CD8-positive, alpha-beta memory T cell (primary cell): Measurements from ENCODE around the gene MCCC1. TPM values are rescaled to one million over a fixed set of nuclear protein-coding genes. Genes with fewer than 3 reads are reported as not detected.
A peak's percentile ranks its signal among the peaks of the same experiment; 100 is the strongest.

Experiments used
- CTCF ChIA-PET: fragments of 350-600 bp; sonication (Branson Sonifier 250); formaldehyde crosslinking; loops from one replicate; lab custom pipeline; 2021; ENCODE audit warnings: antibody characterized with exemption; lab: Charles Lee
- POLR2A ChIA-PET: fragments of 350-600 bp; sonication (Branson Sonifier 250); formaldehyde crosslinking; loops from one replicate; lab custom pipeline; 2021; ENCODE audit warnings: antibody characterized with exemption; lab: Charles Lee
- DNase-seq, 5 donors: peaks; one replicate each; pipeline versions ENCODE4 v3.0.0 to v3.0.0-alpha.2; 2020 to 2022; ENCODE audit warnings: mixed read lengths in 1 of 5
- H3K27ac ChIP-seq: one replicate; pipeline ENCODE4 v1.7.0; 2013; ENCODE audit warnings: low read depth, mild to moderate bottlenecking, low read length, moderate library complexity
- H3K27me3 ChIP-seq: 2 replicates; pipeline ENCODE4 v1.7.0; 2013; ENCODE audit warnings: low read length, mild to moderate bottlenecking; ENCODE audit not compliant: insufficient read depth, poor library complexity, severe bottlenecking
- H3K36me3 ChIP-seq: 2 replicates; pipeline ENCODE4 v1.7.0; 2013; ENCODE audit warnings: mild to moderate bottlenecking, low read length, moderate library complexity; ENCODE audit not compliant: insufficient read depth
- H3K4me1 ChIP-seq: 2 replicates; pipeline ENCODE4 v1.7.0; 2013; ENCODE audit warnings: mild to moderate bottlenecking, low read length, moderate library complexity; ENCODE audit not compliant: insufficient read depth
- H3K4me3 ChIP-seq: 2 replicates; pipeline ENCODE4 v1.7.0; 2013; ENCODE audit warnings: mild to moderate bottlenecking, low read length
- H3K9me3 ChIP-seq: 2 replicates; pipeline ENCODE4 v1.7.0; 2013; ENCODE audit warnings: mild to moderate bottlenecking, low read length
- H3K27ac Mint-ChIP-seq, 8 donors: one replicate each; pipeline ENCODE4 v1.8.0; 2020 to 2021; ENCODE audit warnings: mixed read lengths in 8 of 8, mild to moderate bottlenecking in 6 of 8, inconsistent platforms in 3 of 8, moderate library complexity in 3 of 8
- H3K27me3 Mint-ChIP-seq, 2 donors: one replicate each; pipeline ENCODE4 v1.8.0; 2020 to 2021; ENCODE audit warnings: mixed read lengths in 2 of 2, mild to moderate bottlenecking in 1 of 2, moderate library complexity in 1 of 2
- H3K36me3 Mint-ChIP-seq, 3 donors: one replicate each; pipeline ENCODE4 v1.8.0; 2020 to 2021; ENCODE audit warnings: mixed read lengths in 3 of 3, inconsistent platforms in 1 of 3, mild to moderate bottlenecking in 1 of 3
- H3K4me1 Mint-ChIP-seq, 3 donors: one replicate each; pipeline ENCODE4 v1.8.0; 2020 to 2021; ENCODE audit warnings: mixed read lengths in 3 of 3, inconsistent platforms in 1 of 3, mild to moderate bottlenecking in 1 of 3
- H3K4me3 Mint-ChIP-seq, 7 donors: one replicate each; pipeline ENCODE4 v1.8.0; 2020 to 2021; ENCODE audit warnings: mixed read lengths in 7 of 7, mild to moderate bottlenecking in 6 of 7, moderate library complexity in 4 of 7, inconsistent platforms in 2 of 7
- H3K9me3 Mint-ChIP-seq, 5 donors: one replicate each; pipeline ENCODE4 v1.8.0; 2020 to 2022; ENCODE audit warnings: mixed read lengths in 5 of 5, mild to moderate bottlenecking in 3 of 5, moderate library complexity in 2 of 5, inconsistent platforms in 1 of 5
- polyA plus RNA-seq: library from polyadenylated mRNA; unstranded; fragments of 300-500 nt; fragmentation: Illumina TruSeq; gene quantifications from one replicate; pipeline ENCODE4 v1.2.3, GENCODE V29; 2021
- total RNA-seq, 2 experiments: library from RNA; stranded (reverse); gene quantifications; one replicate each; pipeline ENCODE4 v1.2.3, GENCODE V29; 2021

MCCC1 gene
- total and polyA plus RNA-seq, 3 experiments from 2014 or later, result 26.3 to 32.8 (median 32.8) TPM

DNA sequence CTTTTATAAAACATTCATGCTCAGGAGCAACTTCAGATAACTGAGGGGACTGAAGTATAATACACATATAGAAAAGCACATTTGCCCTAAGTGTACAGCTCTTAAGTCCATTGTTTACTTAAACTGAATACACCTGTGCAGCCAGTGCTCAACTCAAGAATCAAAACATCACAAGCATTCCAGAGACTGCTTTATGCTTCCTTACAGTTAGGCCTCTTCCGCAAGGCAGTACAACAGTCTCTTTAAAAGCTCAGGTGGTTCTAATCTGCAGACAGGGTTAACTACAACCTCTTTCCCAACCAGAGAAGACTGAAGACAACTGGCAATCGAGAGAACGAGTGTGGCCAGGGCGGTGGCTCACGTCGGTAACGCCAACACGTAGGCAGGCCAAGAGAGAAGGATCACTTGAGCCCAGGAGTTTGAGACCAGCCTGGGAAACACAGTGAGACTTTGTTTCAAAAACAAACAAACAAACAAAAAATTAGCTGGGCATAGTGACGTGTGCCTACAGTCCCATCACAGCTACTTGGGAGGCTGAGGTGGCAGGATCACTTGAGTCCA is 16.9 kb downstream of the MCCC1 start:
- H3K27me3 Mint-ChIP-seq, result no peaks in the 10 kb centered on the region
- no peak overlapping the region for H3K27ac Mint-ChIP-seq
- CTCF ChIA-PET, result no interaction called here
- H3K4me1 ChIP-seq, result no peaks in the 10 kb centered on the region
- POLR2A ChIA-PET, result no interaction called here
- no peaks in the 10 kb centered on the region for H3K9me3 ChIP-seq
- no peak for DNase-seq
- H3K27ac ChIP-seq, result no peak overlapping the region
- H3K4me1 Mint-ChIP-seq, result peaks cover 2 to 5% (median 4%) of the 10 kb centered on the region in 3 donors
- no peak overlapping the region for H3K4me3 Mint-ChIP-seq
- no peaks in the 10 kb centered on the region for H3K9me3 Mint-ChIP-seq
- H3K4me3 ChIP-seq, result no peak overlapping the region
- H3K36me3 ChIP-seq, result peaks cover 26% of the 10 kb centered on the region
- peaks cover 42 to 90% (median 47%) of the 10 kb centered on the region in 3 donors for H3K36me3 Mint-ChIP-seq
- no peaks in the 10 kb centered on the region for H3K27me3 ChIP-seq

DNA sequence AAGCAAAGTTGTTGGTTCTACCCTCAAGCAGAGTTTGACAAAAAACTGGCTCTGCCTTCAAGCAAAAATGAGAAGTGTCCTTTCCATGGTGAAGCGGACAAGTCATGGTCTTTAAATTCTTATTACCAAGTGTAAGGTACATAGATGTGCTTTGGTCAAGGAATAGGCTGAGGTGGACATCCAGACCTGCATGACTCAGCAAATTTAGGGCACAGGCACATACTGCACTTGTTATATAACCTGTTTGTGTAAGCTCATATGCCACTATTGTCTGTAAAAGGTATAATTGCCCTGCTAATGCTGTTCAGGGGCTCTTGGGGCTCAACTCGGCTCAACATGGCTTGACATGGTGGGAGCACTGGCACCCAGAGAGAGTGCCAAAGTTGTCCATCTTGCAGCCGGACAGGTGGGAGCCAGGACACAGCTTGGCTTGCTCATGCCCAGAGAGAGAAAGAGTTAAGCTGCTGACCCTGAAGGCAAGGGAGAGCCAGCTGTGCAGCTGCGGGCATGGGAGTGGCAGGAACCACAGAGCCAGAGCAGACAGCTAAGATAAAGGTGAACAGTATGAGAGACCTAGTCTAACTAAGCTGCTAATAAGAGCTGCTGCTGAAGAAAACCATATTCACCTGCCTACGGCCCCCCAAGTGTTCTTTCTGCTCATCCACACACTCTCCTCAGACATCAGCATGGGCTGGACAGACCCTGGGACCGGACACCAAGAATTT is 17.7 kb downstream of the MCCC1 start:
- peaks cover 26% of the 10 kb centered on the region for H3K36me3 ChIP-seq
- POLR2A ChIA-PET, result no interaction called here
- CTCF ChIA-PET, result no interaction called here
- H3K27me3 ChIP-seq, result no peaks in the 10 kb centered on the region
- H3K4me3 ChIP-seq, result no peak overlapping the region
- H3K9me3 ChIP-seq, result no peaks in the 10 kb centered on the region
- no peak overlapping the region for H3K4me3 Mint-ChIP-seq
- H3K4me1 Mint-ChIP-seq, result peaks cover 2 to 5% (median 4%) of the 10 kb centered on the region in 3 donors
- no peaks in the 10 kb centered on the region for H3K4me1 ChIP-seq
- no peaks in the 10 kb centered on the region for H3K9me3 Mint-ChIP-seq
- no peak overlapping the region for H3K27ac ChIP-seq
- no peak for DNase-seq
- H3K36me3 Mint-ChIP-seq, result peaks cover 42 to 92% (median 49%) of the 10 kb centered on the region in 3 donors
- H3K27me3 Mint-ChIP-seq, result no peaks in the 10 kb centered on the region
- H3K27ac Mint-ChIP-seq, result no peak overlapping the region

DNA sequence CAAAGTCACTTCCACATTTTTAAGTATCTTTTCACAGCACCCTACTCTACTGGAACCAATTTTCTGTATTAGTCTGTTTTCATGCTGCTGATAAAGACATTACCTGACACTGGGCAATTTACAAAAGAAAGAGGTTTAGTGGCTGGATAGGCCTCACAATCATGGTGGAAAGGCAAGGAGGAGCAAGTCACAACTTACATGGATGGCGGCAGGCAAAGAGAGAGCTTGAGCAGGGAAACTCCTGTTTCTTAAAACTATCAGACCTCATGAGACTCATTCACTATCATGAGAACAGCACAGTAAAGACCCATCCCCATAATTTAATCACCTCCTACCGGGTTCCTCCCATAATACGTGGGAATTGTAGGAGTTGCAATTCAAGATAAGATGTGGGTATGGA is 18.7 kb downstream of the MCCC1 start:
- ChIA-PET CTCF (no interaction called here), POLR2A (no interaction called here)
- no peaks in the 10 kb centered on the region for H3K4me1 ChIP-seq
- H3K4me1 Mint-ChIP-seq, result peaks cover 0 to 5% (median 1%) of the 10 kb centered on the region in 3 donors
- no peak overlapping the region for H3K4me3 Mint-ChIP-seq
- no peaks in the 10 kb centered on the region for H3K9me3 ChIP-seq
- DNase-seq, result no peak
- no peak overlapping the region for H3K27ac Mint-ChIP-seq
- peaks cover 41 to 86% (median 45%) of the 10 kb centered on the region in 3 donors for H3K36me3 Mint-ChIP-seq
- H3K9me3 Mint-ChIP-seq, result no peaks in the 10 kb centered on the region
- no peaks in the 10 kb centered on the region for H3K27me3 ChIP-seq
- no peak overlapping the region for H3K27ac ChIP-seq
- no peaks in the 10 kb centered on the region for H3K27me3 Mint-ChIP-seq
- no peak overlapping the region for H3K4me3 ChIP-seq
- peaks cover 21% of the 10 kb centered on the region for H3K36me3 ChIP-seq

DNA sequence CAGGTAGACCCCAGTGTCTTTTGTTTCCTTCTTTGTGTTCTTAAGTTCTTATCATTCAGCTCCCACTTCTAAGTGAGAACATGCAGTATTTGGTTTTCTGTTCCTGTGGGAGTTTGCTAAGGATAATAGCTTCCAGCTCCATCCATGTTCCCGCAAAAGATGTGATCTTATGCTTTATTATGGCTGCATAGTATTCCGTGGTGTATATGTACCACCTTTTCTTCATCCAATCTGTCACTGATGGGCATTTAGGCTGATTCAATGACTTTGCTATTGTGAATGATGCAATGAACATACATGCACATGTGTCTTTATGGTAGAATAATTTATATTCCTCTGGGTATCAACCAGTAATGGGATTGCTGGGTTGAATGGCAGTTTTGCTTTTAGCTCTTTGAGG is 24.4 kb downstream of the MCCC1 start:
- H3K36me3 Mint-ChIP-seq, result peaks cover 32 to 66% (median 34%) of the 10 kb centered on the region in 3 donors

DNA sequence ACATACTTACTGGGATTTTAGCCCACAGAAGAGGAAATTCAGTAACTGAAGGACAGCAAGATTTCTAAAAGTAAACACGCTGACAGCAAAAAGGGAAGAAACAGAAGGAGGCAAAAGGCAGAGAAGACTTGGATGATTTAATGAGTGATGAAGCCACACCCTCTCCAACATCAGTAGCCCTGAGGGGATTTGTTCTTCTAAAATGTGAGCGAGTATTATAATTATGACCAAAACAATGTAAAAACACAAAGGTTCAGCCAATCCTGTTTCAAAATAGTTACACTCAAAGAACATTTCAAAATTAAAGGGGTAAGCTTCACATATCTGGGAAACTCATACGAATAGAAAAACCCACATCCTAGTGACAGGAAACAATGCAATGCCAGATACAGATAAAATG is 25.0 kb downstream of the MCCC1 start:
- H3K27me3 ChIP-seq, result no peaks in the 10 kb centered on the region
- H3K27ac ChIP-seq, result no peak overlapping the region
- peaks cover 27 to 66% (median 31%) of the 10 kb centered on the region in 3 donors for H3K36me3 Mint-ChIP-seq
- DNase-seq, result no peak
- H3K4me3 Mint-ChIP-seq, result no peak overlapping the region
- ChIA-PET CTCF (no interaction called here), POLR2A (no interaction called here)
- peaks cover 8% of the 10 kb centered on the region for H3K36me3 ChIP-seq
- no peaks in the 10 kb centered on the region for H3K9me3 ChIP-seq
- no peak overlapping the region for H3K4me3 ChIP-seq
- peaks cover 0 to 3% (median 0%) of the 10 kb centered on the region in 3 donors for H3K4me1 Mint-ChIP-seq
- H3K4me1 ChIP-seq, result no peaks in the 10 kb centered on the region
- peak overlapping the region in 1 of 8 donors; percentile 21 for H3K27ac Mint-ChIP-seq
- H3K9me3 Mint-ChIP-seq, result no peaks in the 10 kb centered on the region
- H3K27me3 Mint-ChIP-seq, result no peaks in the 10 kb centered on the region

More for the DNA sequence above, 24.4 kb downstream of the MCCC1 start:
- no peak for DNase-seq
- peaks cover 6% of the 10 kb centered on the region for H3K36me3 ChIP-seq
- Mint-ChIP-seq H3K4me3 (no peak overlapping the region), H3K27me3 (no peaks in the 10 kb centered on the region), H3K4me1 (peaks cover 0 to 3% (median 0%) of the 10 kb centered on the region in 3 donors), H3K27ac (no peak overlapping the region), H3K9me3 (no peaks in the 10 kb centered on the region)
- no peak overlapping the region for H3K27ac ChIP-seq
- CTCF ChIA-PET, result no interaction called here
- no peaks in the 10 kb centered on the region for H3K9me3 ChIP-seq
- H3K4me3 ChIP-seq, result no peak overlapping the region
- POLR2A ChIA-PET, result no interaction called here
- H3K4me1 ChIP-seq, result no peaks in the 10 kb centered on the region
- H3K27me3 ChIP-seq, result no peaks in the 10 kb centered on the region

DNA sequence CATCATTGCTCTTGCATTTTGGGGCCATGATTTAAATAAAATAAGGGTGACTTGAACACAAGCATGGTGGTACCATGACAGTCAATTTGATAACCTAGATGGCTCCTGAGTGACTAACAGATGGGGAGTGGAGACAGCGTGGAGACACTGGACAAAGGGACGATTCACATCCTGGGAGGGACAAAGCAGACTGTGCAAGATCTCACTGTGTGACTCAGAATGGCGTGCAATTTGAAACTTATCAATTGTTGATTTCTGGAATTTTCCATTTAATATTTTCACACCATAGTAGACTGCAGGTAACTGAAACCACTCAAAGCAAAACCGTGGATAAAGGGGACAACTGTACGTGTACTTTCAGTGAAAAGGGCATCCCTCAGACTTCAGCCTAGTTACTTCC is 25.5 kb downstream of the MCCC1 start:
- Mint-ChIP-seq H3K36me3 (peaks cover 23 to 65% (median 28%) of the 10 kb centered on the region in 3 donors), H3K4me3 (no peak overlapping the region), H3K4me1 (peaks cover 0 to 3% (median 0%) of the 10 kb centered on the region in 3 donors), H3K27ac (peak overlapping the region in 2 of 8 donors; percentile 21 to 26), H3K27me3 (no peaks in the 10 kb centered on the region), H3K9me3 (no peaks in the 10 kb centered on the region)
- Histone ChIP-seq H3K27me3 (no peaks in the 10 kb centered on the region), H3K27ac (no peak overlapping the region), H3K9me3 (no peaks in the 10 kb centered on the region), H3K36me3 (peaks cover 12% of the 10 kb centered on the region), H3K4me3 (no peak overlapping the region), H3K4me1 (no peaks in the 10 kb centered on the region)
- no peak for DNase-seq
- ChIA-PET CTCF (no interaction called here), POLR2A (no interaction called here)

DNA sequence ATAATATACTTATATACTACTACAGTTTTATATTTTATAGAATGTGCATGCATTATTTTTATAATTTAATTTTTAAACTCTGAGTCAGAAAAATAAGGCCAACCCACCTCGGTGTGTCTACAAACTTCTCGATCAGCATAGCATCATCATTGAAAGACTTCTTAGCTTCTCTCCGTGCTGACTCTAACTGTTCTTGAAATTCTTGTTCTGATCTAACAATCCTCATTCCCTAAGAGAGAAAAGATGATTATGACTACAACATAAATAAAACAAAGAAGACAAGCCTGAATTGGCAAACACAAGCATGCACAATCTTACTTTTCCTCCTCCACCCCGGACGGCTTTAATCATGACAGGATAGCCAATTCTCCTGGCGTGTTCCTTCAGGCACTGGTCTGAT is 28.4 kb downstream of the MCCC1 start:
- H3K27me3 Mint-ChIP-seq, result no peaks in the 10 kb centered on the region
- ChIA-PET POLR2A (no interaction called here), CTCF (no interaction called here)

DNA sequence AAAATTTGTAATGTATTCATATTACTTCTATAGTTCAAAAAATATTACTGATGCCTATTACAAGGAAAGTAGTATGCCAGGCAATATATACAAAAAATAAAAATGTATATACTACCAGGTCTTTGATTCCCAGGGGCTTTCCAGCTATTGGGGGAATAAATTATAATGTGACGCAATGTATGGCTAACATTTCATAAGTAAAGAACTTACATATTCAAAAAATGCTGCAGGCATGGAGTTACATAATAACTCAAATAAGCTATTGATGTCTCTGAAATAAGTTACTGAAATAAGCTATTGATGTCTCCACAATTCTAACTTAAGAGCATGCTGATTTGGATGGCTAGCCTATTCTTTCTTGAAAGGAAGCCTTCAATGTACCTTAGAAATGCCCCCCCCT is 30.2 kb downstream of the MCCC1 start:
- Histone ChIP-seq H3K36me3 (peaks cover 12% of the 10 kb centered on the region), H3K4me3 (no peak overlapping the region), H3K27me3 (no peaks in the 10 kb centered on the region), H3K4me1 (no peaks in the 10 kb centered on the region), H3K27ac (no peak overlapping the region), H3K9me3 (no peaks in the 10 kb centered on the region)
- H3K27ac Mint-ChIP-seq, result no peak overlapping the region
- H3K4me1 Mint-ChIP-seq, result peaks cover 0 to 3% (median 0%) of the 10 kb centered on the region in 3 donors
- ChIA-PET CTCF (interaction anchor here (1.1 kb wide), 1 partner anchor 17 kb away, joined by 4 read pairs; no protein-coding TSS in a partner anchor), POLR2A (no interaction called here)
- H3K36me3 Mint-ChIP-seq, result peaks cover 17 to 66% (median 25%) of the 10 kb centered on the region in 3 donors
- no peak overlapping the region for H3K4me3 Mint-ChIP-seq
- DNase-seq, result no peak
- no peaks in the 10 kb centered on the region for H3K9me3 Mint-ChIP-seq
- no peaks in the 10 kb centered on the region for H3K27me3 Mint-ChIP-seq

More for the DNA sequence above, 28.4 kb downstream of the MCCC1 start:
- Histone ChIP-seq H3K9me3 (no peaks in the 10 kb centered on the region), H3K36me3 (peaks cover 12% of the 10 kb centered on the region), H3K4me1 (no peaks in the 10 kb centered on the region), H3K27me3 (no peaks in the 10 kb centered on the region), H3K4me3 (no peak overlapping the region), H3K27ac (no peak overlapping the region)
- peaks cover 13 to 65% (median 20%) of the 10 kb centered on the region in 3 donors for H3K36me3 Mint-ChIP-seq
- H3K4me1 Mint-ChIP-seq, result peaks cover 0 to 3% (median 0%) of the 10 kb centered on the region in 3 donors
- DNase-seq, result no peak
- no peak overlapping the region for H3K27ac Mint-ChIP-seq
- no peaks in the 10 kb centered on the region for H3K9me3 Mint-ChIP-seq
- no peak overlapping the region for H3K4me3 Mint-ChIP-seq
